ENCODE measurements around the gene EDAR.

EDAR gene

GRCh38 chr2:108988796-108989713 lies at the start of gene EDAR:
Gene EDAR, minus strand, starts transcription at chr2:108989220. Its CDS starts 58,206 bp downstream, at chr2:108931014.
- no peak for DNase-seq (ENCODE audit: extremely low read depth, low read depth)
- TF ChIP-seq, protein P1, sequence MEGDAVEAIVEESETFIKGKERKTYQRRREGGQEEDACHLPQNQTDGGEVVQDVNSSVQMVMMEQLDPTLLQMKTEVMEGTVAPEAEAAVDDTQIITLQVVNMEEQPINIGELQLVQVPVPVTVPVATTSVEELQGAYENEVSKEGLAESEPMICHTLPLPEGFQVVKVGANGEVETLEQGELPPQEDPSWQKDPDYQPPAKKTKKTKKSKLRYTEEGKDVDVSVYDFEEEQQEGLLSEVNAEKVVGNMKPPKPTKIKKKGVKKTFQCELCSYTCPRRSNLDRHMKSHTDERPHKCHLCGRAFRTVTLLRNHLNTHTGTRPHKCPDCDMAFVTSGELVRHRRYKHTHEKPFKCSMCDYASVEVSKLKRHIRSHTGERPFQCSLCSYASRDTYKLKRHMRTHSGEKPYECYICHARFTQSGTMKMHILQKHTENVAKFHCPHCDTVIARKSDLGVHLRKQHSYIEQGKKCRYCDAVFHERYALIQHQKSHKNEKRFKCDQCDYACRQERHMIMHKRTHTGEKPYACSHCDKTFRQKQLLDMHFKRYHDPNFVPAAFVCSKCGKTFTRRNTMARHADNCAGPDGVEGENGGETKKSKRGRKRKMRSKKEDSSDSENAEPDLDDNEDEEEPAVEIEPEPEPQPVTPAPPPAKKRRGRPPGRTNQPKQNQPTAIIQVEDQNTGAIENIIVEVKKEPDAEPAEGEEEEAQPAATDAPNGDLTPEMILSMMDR (IDR thresholded peaks at IDR 0.05; ENCODE audit: low read depth, low read length, missing control alignments) = peak; percentile 66
- H3K4me3 ChIP-seq (replicated peaks; ENCODE audit: low read depth, low read length) = no peak within 1 kb of the TSS

DNA sequence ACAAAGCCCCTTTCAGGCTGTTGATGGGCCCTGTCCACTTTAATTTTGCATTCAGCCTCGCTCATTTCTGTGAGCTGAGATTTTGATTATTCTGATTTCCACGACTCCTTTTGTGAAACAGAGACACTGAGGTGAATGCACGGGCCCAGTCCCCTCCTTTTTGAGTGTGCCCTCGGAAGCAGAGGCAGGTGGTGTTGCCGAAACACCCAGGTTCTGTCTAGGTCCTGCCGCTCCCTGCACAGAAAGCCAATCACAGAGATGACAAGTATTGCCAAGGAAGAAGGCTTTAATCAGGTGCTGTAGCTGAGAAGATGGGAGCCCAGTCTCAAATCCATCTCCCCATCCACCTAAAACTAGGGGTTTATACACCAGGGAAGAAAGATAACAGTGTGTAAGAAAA lies 44.2 kb upstream of the EDAR start:
- H3K4me3 ChIP-seq (replicated peaks; ENCODE audit: low read depth, low read length) = no peak overlapping the region

GRCh38 chr2:109032229-109032820 lies 43.3 kb upstream of the EDAR start:
- TF ChIP-seq, protein P1 (IDR thresholded peaks at IDR 0.05; ENCODE audit: low read depth, low read length, missing control alignments) = no peak
- H3K4me3 ChIP-seq (replicated peaks; ENCODE audit: low read depth, low read length) = no peak overlapping the region
- DNase-seq (ENCODE audit: extremely low read depth, low read depth) = no peak

More for the DNA sequence above, 44.2 kb upstream of the EDAR start:
- TF ChIP-seq, protein P1 (IDR thresholded peaks at IDR 0.05; ENCODE audit: low read depth, low read length, missing control alignments) = no peak
- DNase-seq (ENCODE audit: extremely low read depth, low read depth) = no peak

DNA sequence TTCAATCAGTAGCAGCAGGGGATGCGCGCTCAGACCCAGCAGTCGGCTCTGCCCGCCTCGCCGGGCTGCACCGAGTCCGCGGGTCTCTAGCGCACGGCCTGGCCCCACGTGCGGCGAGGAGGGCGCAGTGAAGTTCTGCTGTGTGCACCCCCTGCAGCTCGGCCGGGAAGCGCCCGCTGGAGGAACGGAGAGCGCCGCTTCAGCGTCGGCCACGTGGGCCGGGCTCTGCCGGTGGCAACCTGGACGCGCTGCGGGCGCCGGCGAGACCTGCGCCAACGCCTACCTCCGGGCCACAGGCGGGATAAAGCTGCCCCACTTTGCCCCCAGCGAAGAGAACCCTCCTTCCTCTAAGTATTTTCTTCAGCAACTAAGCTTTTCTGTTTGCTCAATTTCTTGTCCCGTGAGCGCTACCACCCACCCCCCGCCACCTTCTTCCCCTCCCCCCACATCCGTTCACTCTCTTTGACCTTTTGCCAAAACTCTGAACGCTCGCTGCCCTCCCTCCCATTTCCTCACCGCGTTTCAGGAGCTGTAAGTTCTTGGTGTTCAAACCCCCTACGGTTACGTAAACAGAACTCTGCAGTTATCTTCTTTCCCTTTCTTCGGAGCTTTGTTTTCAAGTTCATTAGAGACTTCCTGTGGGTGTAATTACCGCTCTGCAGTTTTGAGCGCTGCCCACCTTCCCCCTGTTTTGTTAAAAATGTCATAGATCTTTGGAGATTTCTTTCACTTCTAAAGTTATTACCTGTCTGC lies 42.6 kb upstream of the EDAR start:
- peak overlapping the region; percentile 12; the same call in 1 of the 2 replicates for H3K4me3 ChIP-seq (replicated peaks; ENCODE audit: low read depth, low read length)
- TF ChIP-seq, protein P1 (IDR thresholded peaks at IDR 0.05; ENCODE audit: low read depth, low read length, missing control alignments) = no peak
- peak; percentile 11 for DNase-seq (ENCODE audit: extremely low read depth, low read depth)

GRCh38 chr2:109030870-109031475 lies 42.0 kb upstream of the EDAR start:
- DNase-seq (ENCODE audit: extremely low read depth, low read depth) = no peak
- H3K4me3 ChIP-seq (replicated peaks; ENCODE audit: low read depth, low read length) = peak overlapping the region; percentile 12; the same call in 1 of the 2 replicates

More at GRCh38 chr2:109030870-109031475, 42.0 kb upstream of the EDAR start:
- TF ChIP-seq, protein P1 (IDR thresholded peaks at IDR 0.05; ENCODE audit: low read depth, low read length, missing control alignments) = no peak

Data from HFF-Myc (cell line).